22Rv1 (cell line): ENCODE measurements around the gene RAB3C.

ENCODE experiments used
- H3K27ac ChIP-seq: fragments of 450-650 bp; 2 replicates; pipeline ENCODE4 v1.5.1; 2017
- CTCF ChIP-seq: fragments of 450-650 bp; IDR thresholded peaks from 2 replicates; pipeline ENCODE4 v1.5.1; 2017; ENCODE audit warnings: mild to moderate bottlenecking
- ZFX ChIP-seq: fragments of 450-650 bp; IDR thresholded peaks from 2 replicates; pipeline ENCODE4 v1.6.1; 2017; ENCODE audit warnings: antibody characterized with exemption, borderline replicate concordance

RAB3C gene

GRCh38 chr5:58803056-58803455, 220.2 kb downstream of the RAB3C start:
- TF ChIP-seq CTCF (no peak), ZFX (no peak)
- H3K27ac ChIP-seq = no peak overlapping the region

GRCh38 chr5:58804291-58804690, 221.4 kb downstream of the RAB3C start:
- no peak overlapping the region for H3K27ac ChIP-seq
- TF ChIP-seq CTCF (no peak), ZFX (no peak)

GRCh38 chr5:58810086-58810485, 227.2 kb downstream of the RAB3C start:
- H3K27ac ChIP-seq = no peak overlapping the region
- TF ChIP-seq CTCF (no peak), ZFX (no peak)

- no peak for TF ChIP-seq CTCF
- no peak for TF ChIP-seq ZFX
- no peak overlapping the region for H3K27ac ChIP-seq
These were observed 231.0 kb downstream of the RAB3C start for GRCh38 chr5:58813855-58814254.

- TF ChIP-seq CTCF (no peak), ZFX (no peak)
- no peak overlapping the region for H3K27ac ChIP-seq
These were observed 233.4 kb downstream of the RAB3C start for GRCh38 chr5:58816181-58816731.

- no peak overlapping the region for H3K27ac ChIP-seq
- TF ChIP-seq ZFX = no peak
- no peak for TF ChIP-seq CTCF
These were observed 235.6 kb downstream of the RAB3C start for GRCh38 chr5:58818465-58818864.

GRCh38 chr5:58825441-58825840, 242.6 kb downstream of the RAB3C start:
- no peak overlapping the region for H3K27ac ChIP-seq
- no peak for TF ChIP-seq CTCF
- TF ChIP-seq ZFX = no peak
